Measurements from ENCODE around the gene FBXW8.

FBXW8 gene

GRCh38 chr12:116937640-116938039 is 26.9 kb downstream of the FBXW8 start:
- no peak for TF ChIP-seq CTCF (IDR thresholded peaks at IDR 0.05)

- no peak for TF ChIP-seq CTCF (IDR thresholded peaks at IDR 0.05)
These were observed 29.0 kb downstream of the FBXW8 start for GRCh38 chr12:116939734-116940133.

GRCh38 chr12:116941188-116941587 is 30.4 kb downstream of the FBXW8 start:
- no peak for TF ChIP-seq CTCF (IDR thresholded peaks at IDR 0.05)

- TF ChIP-seq CTCF (IDR thresholded peaks at IDR 0.05) = no peak
These were observed 32.9 kb downstream of the FBXW8 start for GRCh38 chr12:116943419-116944372.

- no peak for TF ChIP-seq CTCF (IDR thresholded peaks at IDR 0.05)
These were observed 35.3 kb downstream of the FBXW8 start for GRCh38 chr12:116945886-116946550.

GRCh38 chr12:116948298-116948697 is 37.5 kb downstream of the FBXW8 start:
- TF ChIP-seq CTCF (IDR thresholded peaks at IDR 0.05) = no peak

- no peak for TF ChIP-seq CTCF (IDR thresholded peaks at IDR 0.05)
These were observed 40.0 kb downstream of the FBXW8 start for GRCh38 chr12:116950628-116951325.

All from LNCAP (cell line).